Neural progenitor cell (in vitro differentiated cells): ENCODE measurements around the gene FYB1. TPM values are rescaled to one million over a fixed set of nuclear protein-coding genes. Genes with fewer than 3 reads are reported as not detected.

ENCODE experiments used
- DNase-seq: peaks from one replicate; pipeline ENCODE4 v3.0.0-alpha.2; 2016; ENCODE audit warnings: low spot score
- H2AFZ ChIP-seq: fragments of 200-600 bp; sonication (generic); replicated peaks from 2 replicates; pipeline ENCODE4 v1.6.1; 2016; ENCODE audit warnings: antibody characterized with exemption
- H3F3A ChIP-seq: fragments of 200-600 bp; sonication (generic); 2 replicates; pipeline ENCODE4 v1.6.1; 2016; ENCODE audit warnings: antibody characterized with exemption, low read depth
- H3K27ac ChIP-seq: fragments of 200-600 bp; sonication (generic); 2 replicates; pipeline ENCODE4 v1.5.1; 2016; ENCODE audit warnings: mild to moderate bottlenecking
- H3K27me3 ChIP-seq: fragments of 200-600 bp; sonication (generic); 2 replicates; pipeline ENCODE4 v1.6.1; 2016; ENCODE audit warnings: mild to moderate bottlenecking, moderate library complexity
- H3K36me3 ChIP-seq: fragments of 200-600 bp; sonication (generic); 2 replicates; pipeline ENCODE4 v1.5.1; 2016
- H3K4me1 ChIP-seq: fragments of 200-600 bp; sonication (generic); 2 replicates; pipeline ENCODE4 v1.6.1; 2016; ENCODE audit warnings: mixed run types
- H3K4me2 ChIP-seq: fragments of 200-600 bp; sonication (generic); 2 replicates; pipeline ENCODE4 v1.6.1; 2016
- H3K4me3 ChIP-seq: fragments of 200-600 bp; sonication (generic); 2 replicates; pipeline ENCODE4 v1.5.1; 2016
- H3K79me2 ChIP-seq: fragments of 200-600 bp; sonication (generic); 2 replicates; pipeline ENCODE4 v1.6.1; 2016; ENCODE audit warnings: low read depth
- H3K9ac ChIP-seq: fragments of 200-600 bp; sonication (generic); 2 replicates; pipeline ENCODE4 v1.6.1; 2016
- H3K9me3 ChIP-seq: fragments of 200-600 bp; sonication (generic); 2 replicates; pipeline ENCODE4 v1.5.1; 2016; ENCODE audit warnings: low read depth
- H4K20me1 ChIP-seq: fragments of 200-600 bp; sonication (generic); 2 replicates; pipeline ENCODE4 v1.6.1; 2016; ENCODE audit warnings: low read depth
- H3K27ac Mint-ChIP-seq: 3 replicates; pipeline ENCODE4 v1.8.0; 2021; ENCODE audit warnings: mixed read lengths
- H3K27me3 Mint-ChIP-seq: 2 replicates; pipeline ENCODE4 v1.8.0; 2022; ENCODE audit warnings: low read depth, mild to moderate bottlenecking, inconsistent platforms, moderate library complexity, mixed read lengths; ENCODE audit not compliant: insufficient read depth
- H3K36me3 Mint-ChIP-seq: 3 replicates; pipeline ENCODE4 v1.8.0; 2021; ENCODE audit warnings: mixed read lengths
- H3K4me1 Mint-ChIP-seq: 3 replicates; pipeline ENCODE4 v1.8.0; 2021; ENCODE audit warnings: mixed read lengths
- H3K4me3 Mint-ChIP-seq: 3 replicates; pipeline ENCODE4 v1.8.0; 2021; ENCODE audit warnings: mild to moderate bottlenecking, moderate library complexity, mixed read lengths
- H3K9me3 Mint-ChIP-seq: 3 replicates; pipeline ENCODE4 v1.8.0; 2020; ENCODE audit warnings: mixed read lengths
- CTCF ChIP-seq: fragments of 200-600 bp; sonication (generic); IDR thresholded peaks from 2 replicates; pipeline ENCODE4 v1.5.1; 2017; ENCODE audit warnings: antibody characterized with exemption, mild to moderate bottlenecking
- EZH2 ChIP-seq: fragments of 200-600 bp; sonication (generic); IDR thresholded peaks from 2 replicates; pipeline ENCODE4 v1.6.1; 2017; ENCODE audit warnings: antibody characterized with exemption, mild to moderate bottlenecking, moderate library complexity
- EZH2phosphoT487 ChIP-seq: fragments of 200-600 bp; sonication (generic); IDR thresholded peaks from 2 replicates; pipeline ENCODE4 v1.6.1; 2017; ENCODE audit warnings: antibody characterized with exemption
- total RNA-seq: library from RNA; depleted of rRNA; stranded (reverse); fragments of >200 nt; gene quantifications from 2 replicates; pipeline ENCODE4 v1.2.3, GENCODE V29; 2015; ENCODE audit warnings: low replicate concordance

The FYB1 gene
- total RNA-seq, 1 donor from 2014 or later = not detected

GRCh38 chr5:39079147-39079546 lies 140.2 kb downstream of the FYB1 start:
- Histone ChIP-seq H3K27me3 (no peaks in the 10 kb centered on the region), H3F3A (peaks cover 4% of the 10 kb centered on the region), H4K20me1 (no peaks in the 10 kb centered on the region), H3K4me2 (no peak overlapping the region), H3K79me2 (no peaks in the 10 kb centered on the region), H3K4me3 (no peak overlapping the region), H3K4me1 (peaks cover 6% of the 10 kb centered on the region), H3K9ac (no peak overlapping the region), H3K9me3 (no peaks in the 10 kb centered on the region), H3K27ac (no peak overlapping the region), H2AFZ (no peak overlapping the region), H3K36me3 (no peaks in the 10 kb centered on the region)
- no peaks in the 10 kb centered on the region for H3K36me3 Mint-ChIP-seq
- TF ChIP-seq EZH2phosphoT487 (no peak), EZH2 (no peak), CTCF (no peak)
- DNase-seq = no peak
- no peaks in the 10 kb centered on the region for H3K9me3 Mint-ChIP-seq
- H3K4me3 Mint-ChIP-seq = no peak overlapping the region
- peaks cover 8% of the 10 kb centered on the region for H3K4me1 Mint-ChIP-seq
- H3K27ac Mint-ChIP-seq = no peak overlapping the region
- H3K27me3 Mint-ChIP-seq = peaks cover 11% of the 10 kb centered on the region

GRCh38 chr5:39076757-39077728 lies 142.3 kb downstream of the FYB1 start:
- peaks cover 12% of the 10 kb centered on the region for H3K4me1 Mint-ChIP-seq
- TF ChIP-seq EZH2phosphoT487 (no peak), EZH2 (no peak), CTCF (no peak)
- H3F3A ChIP-seq = peaks cover 14% of the 10 kb centered on the region
- no peaks in the 10 kb centered on the region for H3K9me3 Mint-ChIP-seq
- H3K27ac ChIP-seq = no peak overlapping the region
- H3K27ac Mint-ChIP-seq = no peak overlapping the region
- peaks cover 7% of the 10 kb centered on the region for H4K20me1 ChIP-seq
- H3K36me3 Mint-ChIP-seq = no peaks in the 10 kb centered on the region
- H3K9ac ChIP-seq = no peak overlapping the region
- no peaks in the 10 kb centered on the region for H3K36me3 ChIP-seq
- H3K79me2 ChIP-seq = peaks cover 16% of the 10 kb centered on the region
- H3K9me3 ChIP-seq = no peaks in the 10 kb centered on the region
- no peak overlapping the region for H3K4me3 ChIP-seq
- no peak overlapping the region for H3K4me2 ChIP-seq
- H3K27me3 ChIP-seq = no peaks in the 10 kb centered on the region
- no peak for DNase-seq
- H3K4me3 Mint-ChIP-seq = no peak overlapping the region
- peaks cover 11% of the 10 kb centered on the region for H3K27me3 Mint-ChIP-seq
- no peak overlapping the region for H2AFZ ChIP-seq
- peaks cover 11% of the 10 kb centered on the region for H3K4me1 ChIP-seq

GRCh38 chr5:39076101-39076756 lies 143.1 kb downstream of the FYB1 start:
- Histone ChIP-seq H3K27ac (no peak overlapping the region), H3K4me1 (peaks cover 11% of the 10 kb centered on the region), H3K9me3 (no peaks in the 10 kb centered on the region), H3K27me3 (no peaks in the 10 kb centered on the region), H3K79me2 (peaks cover 24% of the 10 kb centered on the region), H4K20me1 (peaks cover 15% of the 10 kb centered on the region), H3F3A (peaks cover 14% of the 10 kb centered on the region), H3K4me2 (no peak overlapping the region), H3K36me3 (no peaks in the 10 kb centered on the region), H3K9ac (no peak overlapping the region), H2AFZ (no peak overlapping the region), H3K4me3 (no peak overlapping the region)
- Mint-ChIP-seq H3K27ac (no peak overlapping the region), H3K36me3 (no peaks in the 10 kb centered on the region), H3K4me3 (peak overlapping the region; percentile 41), H3K4me1 (peaks cover 16% of the 10 kb centered on the region), H3K27me3 (peaks cover 11% of the 10 kb centered on the region), H3K9me3 (no peaks in the 10 kb centered on the region)
- DNase-seq = no peak
- TF ChIP-seq EZH2phosphoT487 = no peak
- no peak for TF ChIP-seq EZH2
- no peak for TF ChIP-seq CTCF
